GM10248 (cell line): ENCODE results near the gene AACS.
"Not testable (repeated sequence)": the region's sequence is repeated elsewhere in the genome, so short reads cannot be mapped to it uniquely, and the experiment has no call there.

Experiments used
- CTCF ChIA-PET: fragments of 300-600 bp; sonication (Branson Sonifier 250); formaldehyde crosslinking; extraction: SDS; loops from one replicate; lab custom pipeline; 2021; ENCODE audit warnings: antibody characterized with exemption; lab: Yijun Ruan, JAX
- POLR2A ChIA-PET: fragments of 350-650 bp; sonication (Branson Sonifier 250); formaldehyde crosslinking; extraction: SDS; loops from one replicate; lab custom pipeline; 2020; ENCODE audit warnings: antibody characterized with exemption; lab: Yijun Ruan, JAX
- DNase-seq: peaks from one replicate; pipeline ENCODE4 v3.0.0; 2012; ENCODE audit errors: extremely low spot score
- CTCF ChIP-seq: IDR thresholded peaks from 2 replicates; pipeline ENCODE4 v1.5.1; 2012; ENCODE audit warnings: mild to moderate bottlenecking, low read depth; ENCODE audit errors: extremely low read depth, missing control alignments, control extremely low read depth

Gene AACS

GRCh38 chr12:125104982-125105381 is 39.7 kb downstream of the AACS start:
- POLR2A ChIA-PET, result no interaction called here
- no peak for TF ChIP-seq CTCF
- CTCF ChIA-PET, result no interaction called here
- no peak for DNase-seq

DNA sequence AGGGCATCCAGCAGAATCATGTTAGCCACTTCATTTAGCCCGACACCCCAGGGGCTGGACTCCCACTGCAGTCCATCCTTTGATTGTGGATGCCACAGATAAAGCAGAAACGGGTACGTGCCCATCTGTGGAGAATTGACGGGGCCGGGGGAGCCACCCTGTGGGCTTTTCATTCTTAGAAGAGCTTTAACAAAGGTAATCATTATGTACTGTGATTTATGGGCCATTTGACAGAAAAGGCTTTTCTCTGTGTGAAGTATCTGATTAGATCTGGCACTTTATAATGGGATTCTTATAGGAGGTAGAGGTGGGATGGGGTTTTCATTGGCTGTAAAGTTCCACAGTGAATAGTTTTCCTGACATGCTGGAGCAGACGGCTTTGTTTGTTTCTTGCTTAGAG is 40.4 kb downstream of the AACS start:
- ChIA-PET POLR2A (no interaction called here), CTCF (no interaction called here)
- no peak for DNase-seq
- no peak for TF ChIP-seq CTCF

GRCh38 chr12:125110641-125111360 is 45.6 kb downstream of the AACS start:
- TF ChIP-seq CTCF, result no peak
- no peak for DNase-seq
- ChIA-PET POLR2A (no interaction called here), CTCF (no interaction called here)

- TF ChIP-seq CTCF, result no peak
- ChIA-PET POLR2A (no interaction called here), CTCF (no interaction called here)
- DNase-seq, result no peak
Measured at GRCh38 chr12:125111403-125111802, 46.2 kb downstream of the AACS start.

DNA sequence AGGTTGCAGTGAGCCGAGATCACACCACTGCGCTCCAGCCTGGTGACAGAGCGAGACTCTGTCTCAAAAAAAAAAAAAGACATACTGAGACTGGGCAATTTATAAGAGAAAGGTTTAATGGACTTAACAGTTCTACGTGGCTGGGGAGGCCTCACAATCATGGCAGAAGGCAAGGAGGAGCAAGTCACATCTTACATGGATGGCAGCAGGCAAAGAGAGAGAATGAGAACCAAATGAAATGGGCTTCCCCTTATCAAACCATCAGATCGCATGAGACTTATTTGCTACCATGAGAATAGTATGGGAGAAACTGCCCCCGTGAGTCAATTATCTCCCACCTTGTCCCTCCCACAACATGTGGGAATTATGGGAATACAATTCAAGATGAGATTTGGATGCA is 47.4 kb downstream of the AACS start:
- DNase-seq, CTCF ChIA-PET, POLR2A ChIA-PET: not testable (repeated sequence)

DNA sequence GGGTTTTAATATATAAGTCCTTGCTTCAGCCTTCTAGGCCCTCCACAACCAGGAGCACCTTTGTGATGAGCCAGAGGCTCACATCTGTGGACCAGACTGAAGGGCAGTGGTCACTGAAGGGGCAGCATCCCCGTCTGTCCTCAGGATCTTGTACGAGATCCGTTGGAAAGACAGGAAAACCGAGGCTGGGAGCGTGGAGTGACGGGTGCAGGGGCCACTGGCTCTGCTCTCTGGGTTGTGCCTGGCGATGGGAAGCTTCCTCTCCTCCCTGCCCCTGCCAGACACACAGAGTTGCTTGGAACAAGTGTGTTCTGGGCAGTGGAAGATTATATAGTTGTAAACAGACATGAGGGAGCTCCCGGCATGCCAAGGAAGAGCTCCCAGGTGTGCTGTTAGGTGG is 48.0 kb downstream of the AACS start:
- CTCF ChIA-PET, result no interaction called here
- POLR2A ChIA-PET, result no interaction called here
- no peak for DNase-seq
- no peak for TF ChIP-seq CTCF

DNA sequence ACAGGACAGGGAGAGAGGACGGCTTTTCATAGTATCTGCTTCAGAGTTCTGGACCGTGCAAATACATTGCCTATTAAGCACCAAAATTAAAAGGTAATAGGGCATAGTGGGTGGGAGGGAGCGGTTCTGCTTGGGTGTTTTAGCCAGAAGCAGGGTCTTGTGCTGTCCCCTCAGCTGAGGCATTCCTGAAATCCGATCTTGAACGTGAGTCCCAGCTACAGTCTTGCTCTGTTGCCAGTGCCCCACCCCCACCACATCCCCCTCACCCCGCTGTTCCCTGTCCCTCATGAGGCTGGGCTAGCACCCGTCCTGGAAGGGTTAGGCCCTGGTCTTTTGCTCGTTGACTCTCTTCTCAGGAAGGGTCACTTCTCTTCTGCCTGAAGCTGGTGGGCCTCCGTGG is 48.6 kb downstream of the AACS start:
- DNase-seq, result no peak
- POLR2A ChIA-PET, result no interaction called here
- CTCF ChIA-PET, result no interaction called here
- TF ChIP-seq CTCF, result no peak
